HG03342 (cell line): ENCODE results near the gene CCDC88C.
"Not testable (repeated sequence)": the region's sequence is repeated elsewhere in the genome, so short reads cannot be mapped to it uniquely, and the experiment has no call there.

Experiments
- ATAC-seq: cut with Tn5 transposase; IDR thresholded peaks from one replicate; pipeline ENCODE4 v1.9.1; 2021; ENCODE audit warnings: mild to moderate bottlenecking, moderate library complexity; ENCODE audit not compliant: unreplicated experiment

The CCDC88C gene, protein sequence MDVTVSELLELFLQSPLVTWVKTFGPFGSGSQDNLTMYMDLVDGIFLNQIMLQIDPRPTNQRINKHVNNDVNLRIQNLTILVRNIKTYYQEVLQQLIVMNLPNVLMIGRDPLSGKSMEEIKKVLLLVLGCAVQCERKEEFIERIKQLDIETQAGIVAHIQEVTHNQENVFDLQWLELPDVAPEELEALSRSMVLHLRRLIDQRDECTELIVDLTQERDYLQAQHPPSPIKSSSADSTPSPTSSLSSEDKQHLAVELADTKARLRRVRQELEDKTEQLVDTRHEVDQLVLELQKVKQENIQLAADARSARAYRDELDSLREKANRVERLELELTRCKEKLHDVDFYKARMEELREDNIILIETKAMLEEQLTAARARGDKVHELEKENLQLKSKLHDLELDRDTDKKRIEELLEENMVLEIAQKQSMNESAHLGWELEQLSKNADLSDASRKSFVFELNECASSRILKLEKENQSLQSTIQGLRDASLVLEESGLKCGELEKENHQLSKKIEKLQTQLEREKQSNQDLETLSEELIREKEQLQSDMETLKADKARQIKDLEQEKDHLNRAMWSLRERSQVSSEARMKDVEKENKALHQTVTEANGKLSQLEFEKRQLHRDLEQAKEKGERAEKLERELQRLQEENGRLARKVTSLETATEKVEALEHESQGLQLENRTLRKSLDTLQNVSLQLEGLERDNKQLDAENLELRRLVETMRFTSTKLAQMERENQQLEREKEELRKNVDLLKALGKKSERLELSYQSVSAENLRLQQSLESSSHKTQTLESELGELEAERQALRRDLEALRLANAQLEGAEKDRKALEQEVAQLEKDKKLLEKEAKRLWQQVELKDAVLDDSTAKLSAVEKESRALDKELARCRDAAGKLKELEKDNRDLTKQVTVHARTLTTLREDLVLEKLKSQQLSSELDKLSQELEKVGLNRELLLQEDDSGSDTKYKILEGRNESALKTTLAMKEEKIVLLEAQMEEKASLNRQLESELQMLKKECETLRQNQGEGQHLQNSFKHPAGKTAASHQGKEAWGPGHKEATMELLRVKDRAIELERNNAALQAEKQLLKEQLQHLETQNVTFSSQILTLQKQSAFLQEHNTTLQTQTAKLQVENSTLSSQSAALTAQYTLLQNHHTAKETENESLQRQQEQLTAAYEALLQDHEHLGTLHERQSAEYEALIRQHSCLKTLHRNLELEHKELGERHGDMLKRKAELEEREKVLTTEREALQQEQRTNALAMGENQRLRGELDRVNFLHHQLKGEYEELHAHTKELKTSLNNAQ (N-terminal part only)

GRCh38 chr14:91417120-91417982 is at the start of gene CCDC88C:
Gene CCDC88C (minus strand): TSS chr14:91417820. CDS start chr14:91417690, 130 bp downstream.
- peak; percentile 38 for ATAC-seq

DNA sequence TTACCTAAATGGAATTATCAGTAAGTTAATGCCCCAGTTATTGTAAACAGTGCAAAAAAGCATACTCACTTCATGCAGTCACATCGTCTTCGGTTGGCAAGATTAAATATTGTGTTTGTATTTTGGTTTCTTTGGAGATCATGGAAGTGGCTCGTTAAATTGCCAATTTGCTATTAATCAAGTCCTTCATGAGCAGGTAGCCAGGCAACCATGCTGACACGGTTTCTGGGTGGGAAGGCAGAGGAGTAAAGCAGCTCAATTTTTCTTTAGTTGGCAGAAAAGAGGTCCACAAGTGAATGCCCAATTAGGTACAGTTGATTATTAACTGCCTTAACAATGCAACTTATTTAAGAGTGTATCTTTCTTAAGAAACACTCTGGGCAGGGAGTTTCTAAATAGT is 48.6 kb upstream of the CCDC88C start:
- no peak for ATAC-seq

DNA sequence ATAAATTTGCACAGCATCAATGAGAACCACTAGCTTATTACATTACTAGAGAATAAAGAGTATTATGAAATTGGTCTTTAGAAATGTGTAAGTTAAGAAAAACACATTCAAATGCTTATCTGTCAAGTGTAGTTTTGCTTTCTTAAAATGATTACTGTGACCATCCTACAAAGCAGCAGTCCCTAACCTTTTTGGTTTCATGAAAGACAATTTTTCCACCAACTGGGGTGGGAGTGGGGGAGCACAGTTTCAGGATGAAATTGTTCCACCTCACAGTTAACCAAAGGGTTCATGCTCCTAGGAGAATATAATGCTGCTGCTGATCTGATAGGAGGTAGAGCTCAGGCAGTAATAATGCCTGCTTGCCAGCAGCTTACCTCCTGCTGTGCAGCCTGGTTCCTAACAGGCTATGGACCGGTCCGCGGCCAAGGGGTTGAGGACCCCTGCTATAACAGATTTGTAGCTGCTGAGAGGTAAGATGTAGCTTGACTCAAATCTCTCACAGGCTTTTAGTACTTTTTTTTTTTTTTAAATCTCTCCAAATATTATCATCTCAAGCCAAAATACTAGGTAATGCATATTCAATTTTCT is 47.1 kb upstream of the CCDC88C start:
- ATAC-seq = no peak

- ATAC-seq = no peak
These were observed 41.0 kb upstream of the CCDC88C start for GRCh38 chr14:91458612-91459011.

- ATAC-seq = no peak
These were observed 38.7 kb upstream of the CCDC88C start for GRCh38 chr14:91456283-91456682.

DNA sequence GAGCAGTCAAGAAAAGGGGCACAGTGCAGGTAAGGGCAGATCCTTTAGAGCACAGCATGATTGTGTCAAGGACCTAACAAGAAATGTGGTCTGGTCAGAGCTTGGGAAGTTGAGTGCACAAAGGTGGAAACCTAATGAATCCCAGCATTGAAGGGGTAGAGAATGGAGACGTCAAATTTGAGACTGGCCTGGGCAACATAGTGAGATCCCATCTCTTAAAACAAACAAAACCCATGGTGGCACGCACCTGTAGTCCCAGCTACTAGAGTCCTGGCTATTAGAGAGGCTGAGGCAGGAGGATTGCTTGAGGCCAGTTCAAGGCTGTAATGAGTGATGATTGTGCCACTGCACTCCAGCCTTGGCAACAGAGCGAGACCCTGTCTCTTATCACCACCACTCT is 37.0 kb upstream of the CCDC88C start:
- no peak for ATAC-seq

- no peak for ATAC-seq
These were observed 36.5 kb upstream of the CCDC88C start for GRCh38 chr14:91454155-91454554.

DNA sequence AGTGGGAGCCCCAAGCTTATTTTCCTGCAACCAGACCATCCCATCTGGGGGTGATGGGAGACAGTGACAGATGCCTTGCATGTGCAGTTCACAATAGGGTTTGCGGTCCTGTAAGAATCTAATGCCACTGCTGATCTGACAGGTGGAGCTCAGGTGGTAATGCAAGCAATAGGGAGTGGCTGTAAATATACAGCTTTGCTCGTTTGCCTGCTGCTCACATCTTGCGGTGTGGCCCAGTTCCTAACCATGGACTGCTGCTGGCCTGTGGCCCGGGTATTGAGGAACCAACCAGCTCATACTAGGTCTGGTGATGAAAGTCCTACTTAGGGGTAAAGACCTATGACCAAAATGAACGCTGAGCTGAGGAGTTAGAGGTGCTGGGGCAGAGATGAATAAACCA is 36.1 kb upstream of the CCDC88C start:
- ATAC-seq = no peak

GRCh38 chr14:91444335-91445020 is 26.9 kb upstream of the CCDC88C start:
- no peak for ATAC-seq

- no peak for ATAC-seq
These were observed 21.7 kb upstream of the CCDC88C start for GRCh38 chr14:91439345-91439744.

GRCh38 chr14:91438845-91439244 is 21.2 kb upstream of the CCDC88C start:
- no peak for ATAC-seq

DNA sequence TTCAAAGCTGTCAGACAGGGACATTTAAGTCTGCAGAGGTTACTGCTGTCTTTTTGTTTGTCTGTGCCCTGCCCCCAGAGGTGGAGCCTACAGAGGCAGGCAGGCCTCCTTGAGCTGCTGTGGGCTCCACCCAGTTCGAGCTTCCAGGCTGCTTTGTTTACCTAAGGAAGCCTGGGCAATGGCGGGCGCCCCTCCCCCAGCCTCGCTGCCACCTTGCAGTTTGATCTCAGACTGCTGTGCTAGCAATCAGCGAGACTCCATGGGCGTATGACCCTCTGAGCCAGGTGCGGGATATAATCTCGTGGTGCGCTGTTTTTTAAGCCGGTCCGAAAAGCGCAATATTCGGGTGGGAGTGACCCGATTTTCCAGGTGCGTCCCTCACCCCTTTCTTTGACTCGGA is 18.6 kb upstream of the CCDC88C start:
- ATAC-seq = not testable (repeated sequence)

DNA sequence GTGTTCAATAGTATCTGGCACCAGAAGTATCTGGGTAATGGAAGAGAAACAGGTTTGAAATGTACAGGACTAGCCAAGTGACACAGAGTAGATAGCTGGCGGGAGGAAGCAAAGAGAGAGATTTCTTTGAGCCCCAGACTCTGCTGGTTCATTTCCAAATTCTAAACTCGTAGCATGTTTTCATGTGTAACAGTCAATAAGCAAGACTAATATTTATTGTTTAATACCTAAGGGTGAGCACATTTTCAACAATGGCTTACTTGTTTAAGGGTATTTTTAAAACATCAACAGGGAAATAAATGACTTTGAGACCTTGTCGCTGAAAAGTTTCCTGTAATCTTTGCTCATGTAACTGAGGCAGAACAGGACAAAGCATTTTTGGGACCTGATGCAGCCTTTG is 11.8 kb upstream of the CCDC88C start:
- ATAC-seq = no peak

DNA sequence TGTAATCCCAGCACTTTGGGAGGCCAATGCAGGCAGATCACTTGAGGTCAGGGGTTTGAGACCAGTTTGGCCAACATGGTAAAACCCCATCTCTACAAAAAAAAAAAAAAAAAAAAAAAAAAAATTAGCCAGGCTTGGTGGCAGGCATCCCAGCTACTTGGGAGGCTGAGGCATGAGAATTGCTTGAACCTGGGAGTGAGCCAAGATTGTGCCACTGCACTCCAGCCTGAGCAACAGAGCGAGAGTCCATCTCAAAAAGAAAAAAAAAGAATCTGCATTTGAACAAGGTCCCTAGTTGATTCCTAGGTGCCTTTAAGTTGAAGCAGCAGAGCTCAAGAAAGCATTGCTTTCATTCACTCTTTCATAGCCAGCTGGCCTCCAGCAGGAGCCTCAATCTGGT is 11.3 kb upstream of the CCDC88C start:
- not testable (repeated sequence) for ATAC-seq

GRCh38 chr14:91425531-91425944 is 7.9 kb upstream of the CCDC88C start:
- not testable (repeated sequence) for ATAC-seq

DNA sequence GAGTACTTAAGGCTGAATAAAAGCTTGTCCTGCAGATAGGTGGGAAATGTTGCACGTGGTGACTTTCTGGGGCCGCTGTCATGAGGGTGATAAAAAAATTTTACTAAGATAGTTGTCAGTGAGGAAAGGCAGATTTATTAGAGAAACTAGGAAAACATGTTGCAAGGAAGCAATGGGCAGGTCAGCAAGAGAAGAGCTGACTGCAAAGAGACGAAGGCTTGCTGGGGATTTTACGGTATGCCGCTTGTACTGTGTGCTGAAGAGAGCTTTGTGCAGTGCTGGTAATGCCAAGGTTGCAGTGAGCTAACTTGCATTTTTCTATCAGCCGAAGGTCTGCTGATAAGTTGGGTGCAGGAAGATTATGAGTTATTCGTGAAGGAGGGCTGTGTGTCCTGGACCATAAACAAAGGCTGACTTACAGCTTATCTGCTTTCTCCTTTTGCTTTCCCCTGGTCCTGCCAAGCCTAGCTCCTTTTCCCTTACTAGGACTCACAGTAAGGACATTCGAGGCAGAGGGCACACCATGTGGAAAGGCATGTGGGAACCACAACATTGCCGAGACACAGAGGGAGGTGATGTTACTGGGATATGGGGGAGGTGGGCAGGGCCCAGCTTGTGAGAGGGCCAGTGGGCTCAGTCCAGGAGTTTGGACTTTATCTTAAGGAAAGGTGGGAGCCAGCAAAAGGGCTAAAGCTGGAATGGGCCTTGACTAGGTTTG is 7.4 kb upstream of the CCDC88C start:
- ATAC-seq = no peak

- no peak for ATAC-seq
These were observed 3.1 kb upstream of the CCDC88C start for GRCh38 chr14:91420686-91421085.

DNA sequence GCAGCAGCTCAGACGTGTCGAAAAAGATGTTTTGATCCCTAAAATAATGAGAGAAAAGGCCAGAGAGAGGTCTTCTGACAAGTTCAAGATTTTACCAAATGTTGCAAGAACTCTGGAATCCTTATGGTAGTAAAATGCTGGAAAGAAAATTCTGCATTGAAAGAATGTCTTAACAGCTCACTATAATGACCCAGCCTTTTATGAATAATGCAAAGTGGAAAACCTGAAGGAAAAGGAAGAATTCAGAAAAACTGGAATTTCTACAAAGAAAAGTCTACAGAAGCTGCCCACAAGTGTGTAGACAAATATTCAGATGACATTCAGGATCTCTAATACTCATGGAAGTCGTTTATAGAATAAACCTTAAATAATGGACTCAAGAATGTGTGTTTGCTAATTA is 1.8 kb upstream of the CCDC88C start:
- ATAC-seq = no peak

DNA sequence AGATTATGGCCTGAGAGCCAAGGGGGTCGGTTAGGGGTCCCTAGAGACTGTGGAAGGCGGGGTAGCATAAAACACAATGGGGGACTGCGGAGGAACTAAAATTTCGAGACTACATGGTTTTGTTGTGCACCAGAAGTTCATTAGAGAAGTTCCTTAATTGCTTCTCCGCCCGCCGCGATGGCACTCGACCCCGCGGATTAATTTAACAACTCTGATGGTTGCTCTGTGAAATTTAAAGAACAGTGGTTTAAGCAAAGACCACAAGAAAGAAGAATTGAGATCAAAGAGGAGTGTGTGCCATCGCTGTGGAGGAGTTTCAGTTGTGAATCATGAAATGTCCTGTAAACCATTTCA is 1.4 kb upstream of the CCDC88C start:
- no peak for ATAC-seq
